ENCODE data around the gene PDE6D.

DNA sequence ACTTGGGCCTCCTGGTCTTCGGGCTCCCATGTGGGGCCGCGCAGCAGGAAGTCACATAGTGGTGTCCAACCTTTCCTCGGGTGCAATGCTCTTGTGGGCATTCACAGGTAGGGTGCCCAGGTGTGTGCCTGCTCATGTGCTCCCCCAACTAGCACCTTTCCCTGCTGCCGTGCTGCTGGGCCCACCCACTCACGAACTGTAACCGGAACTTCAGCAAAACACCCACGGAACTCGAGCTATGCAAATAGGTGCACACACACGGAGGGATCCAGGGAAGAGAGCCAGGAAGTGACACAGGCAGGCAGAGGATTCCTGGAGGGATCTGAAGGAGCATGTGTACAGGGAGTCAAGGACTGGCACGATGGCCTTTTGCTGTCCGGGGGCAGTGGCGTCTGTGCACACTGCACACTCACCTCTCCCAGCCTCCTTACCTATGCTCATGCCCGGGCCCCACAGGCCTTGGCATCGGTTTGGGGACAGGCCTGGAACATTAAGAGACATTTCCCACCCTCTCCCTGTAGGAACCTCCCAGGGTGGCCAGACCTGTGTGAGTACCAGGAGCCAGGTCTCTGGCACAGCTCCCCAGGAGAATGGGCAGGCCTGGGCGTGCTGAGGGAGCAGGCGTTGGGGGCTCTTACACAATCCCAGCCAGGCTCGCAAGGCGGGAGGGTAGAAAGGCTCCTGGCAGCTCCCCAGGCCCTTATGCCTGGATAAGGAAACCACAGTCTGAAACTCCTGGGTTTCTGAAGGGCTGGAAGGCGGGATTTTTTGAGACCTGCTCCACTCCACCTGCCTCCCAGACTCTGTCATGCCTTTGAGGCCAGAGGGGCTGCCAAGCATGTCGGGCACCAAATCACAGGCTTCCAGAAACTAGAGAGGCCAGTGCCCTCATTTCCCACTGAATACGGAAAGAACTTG is 79.4 kb downstream of the PDE6D start:
- TF ChIP-seq POLR2A (IDR thresholded peaks at IDR 0.05; ENCODE audit: insufficient read depth in 1 of 2, low read depth in 2 of 2, low read length in 2 of 2) (0 out of 4 replicates have a peak, but pooled peaks of 1 of the 2 experiments have one; percentile 36), MTA3 (CRISPR knock-in tag; IDR thresholded peaks at IDR 0.05) (no peak)
- TF ChIP-seq, protein P1, sequence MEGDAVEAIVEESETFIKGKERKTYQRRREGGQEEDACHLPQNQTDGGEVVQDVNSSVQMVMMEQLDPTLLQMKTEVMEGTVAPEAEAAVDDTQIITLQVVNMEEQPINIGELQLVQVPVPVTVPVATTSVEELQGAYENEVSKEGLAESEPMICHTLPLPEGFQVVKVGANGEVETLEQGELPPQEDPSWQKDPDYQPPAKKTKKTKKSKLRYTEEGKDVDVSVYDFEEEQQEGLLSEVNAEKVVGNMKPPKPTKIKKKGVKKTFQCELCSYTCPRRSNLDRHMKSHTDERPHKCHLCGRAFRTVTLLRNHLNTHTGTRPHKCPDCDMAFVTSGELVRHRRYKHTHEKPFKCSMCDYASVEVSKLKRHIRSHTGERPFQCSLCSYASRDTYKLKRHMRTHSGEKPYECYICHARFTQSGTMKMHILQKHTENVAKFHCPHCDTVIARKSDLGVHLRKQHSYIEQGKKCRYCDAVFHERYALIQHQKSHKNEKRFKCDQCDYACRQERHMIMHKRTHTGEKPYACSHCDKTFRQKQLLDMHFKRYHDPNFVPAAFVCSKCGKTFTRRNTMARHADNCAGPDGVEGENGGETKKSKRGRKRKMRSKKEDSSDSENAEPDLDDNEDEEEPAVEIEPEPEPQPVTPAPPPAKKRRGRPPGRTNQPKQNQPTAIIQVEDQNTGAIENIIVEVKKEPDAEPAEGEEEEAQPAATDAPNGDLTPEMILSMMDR (CRISPR knock-in tag; IDR thresholded peaks at IDR 0.05) = no peak; the same call in 1 of the 2 replicates
- TF ChIP-seq, protein P2, sequence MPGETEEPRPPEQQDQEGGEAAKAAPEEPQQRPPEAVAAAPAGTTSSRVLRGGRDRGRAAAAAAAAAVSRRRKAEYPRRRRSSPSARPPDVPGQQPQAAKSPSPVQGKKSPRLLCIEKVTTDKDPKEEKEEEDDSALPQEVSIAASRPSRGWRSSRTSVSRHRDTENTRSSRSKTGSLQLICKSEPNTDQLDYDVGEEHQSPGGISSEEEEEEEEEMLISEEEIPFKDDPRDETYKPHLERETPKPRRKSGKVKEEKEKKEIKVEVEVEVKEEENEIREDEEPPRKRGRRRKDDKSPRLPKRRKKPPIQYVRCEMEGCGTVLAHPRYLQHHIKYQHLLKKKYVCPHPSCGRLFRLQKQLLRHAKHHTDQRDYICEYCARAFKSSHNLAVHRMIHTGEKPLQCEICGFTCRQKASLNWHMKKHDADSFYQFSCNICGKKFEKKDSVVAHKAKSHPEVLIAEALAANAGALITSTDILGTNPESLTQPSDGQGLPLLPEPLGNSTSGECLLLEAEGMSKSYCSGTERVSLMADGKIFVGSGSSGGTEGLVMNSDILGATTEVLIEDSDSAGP (CRISPR knock-in tag; IDR thresholded peaks at IDR 0.05; ENCODE audit: borderline replicate concordance) = peak; percentile 56; the same call in 1 of the 2 replicates
